Measurements from ENCODE around the gene NPR1.
A peak's percentile ranks its signal among the peaks of the same experiment; 100 is the strongest.
"Not testable (repeated sequence)": the region's sequence is repeated elsewhere in the genome, so short reads cannot be mapped to it uniquely, and the experiment has no call there.

Gene NPR1

GRCh38 chr1:153705484-153705883, 27.0 kb downstream of the NPR1 start:
- H3K36me3 ChIP-seq (ENCODE audit: insufficient read depth, insufficient read length, low read length): no peaks in the 10 kb centered on the region
- H3K27me3 ChIP-seq (ENCODE audit: insufficient read depth, insufficient read length): no peaks in the 10 kb centered on the region
- no peak overlapping the region for H3K9ac ChIP-seq (ENCODE audit: insufficient read length, low read depth)
- no peak overlapping the region for H3K4me3 ChIP-seq (ENCODE audit: insufficient read length, low read depth)
- no peak for DNase-seq (ENCODE audit: low read depth, low spot score)
- no peak for TF ChIP-seq ZNF274 (IDR thresholded peaks at IDR 0.05; ENCODE audit: low read depth, low read length)
- no peak for TF ChIP-seq YY1 (IDR thresholded peaks at IDR 0.05; ENCODE audit: insufficient read depth, insufficient read length)
- no peak for TF ChIP-seq SUZ12 (IDR thresholded peaks at IDR 0.05; ENCODE audit: extremely low read depth, insufficient read depth, insufficient read length)
- peaks cover 1% of the 10 kb centered on the region for H3K4me1 ChIP-seq (ENCODE audit: insufficient read depth, insufficient read length)
- H3K9me3 ChIP-seq (ENCODE audit: insufficient read depth, low read length): no peaks in the 10 kb centered on the region

GRCh38 chr1:153711026-153711425, 32.5 kb downstream of the NPR1 start:
- H3K4me3 ChIP-seq (ENCODE audit: insufficient read length, low read depth): no peak overlapping the region
- no peaks in the 10 kb centered on the region for H3K36me3 ChIP-seq (ENCODE audit: insufficient read depth, insufficient read length, low read length)
- H3K27me3 ChIP-seq (ENCODE audit: insufficient read depth, insufficient read length): no peaks in the 10 kb centered on the region
- no peak for TF ChIP-seq SUZ12 (IDR thresholded peaks at IDR 0.05; ENCODE audit: extremely low read depth, insufficient read depth, insufficient read length)
- TF ChIP-seq YY1 (IDR thresholded peaks at IDR 0.05; ENCODE audit: insufficient read depth, insufficient read length): no peak
- no peak for TF ChIP-seq ZNF274 (IDR thresholded peaks at IDR 0.05; ENCODE audit: low read depth, low read length)
- no peaks in the 10 kb centered on the region for H3K9me3 ChIP-seq (ENCODE audit: insufficient read depth, low read length)
- DNase-seq (ENCODE audit: low read depth, low spot score): no peak
- H3K9ac ChIP-seq (ENCODE audit: insufficient read length, low read depth): no peak overlapping the region
- peaks cover 1% of the 10 kb centered on the region for H3K4me1 ChIP-seq (ENCODE audit: insufficient read depth, insufficient read length)

GRCh38 chr1:153716211-153716610, 37.7 kb downstream of the NPR1 start:
- not testable (repeated sequence) for H3K9me3 ChIP-seq (ENCODE audit: insufficient read depth, low read length); H3K4me3 ChIP-seq (ENCODE audit: insufficient read length, low read depth); H3K36me3 ChIP-seq (ENCODE audit: insufficient read depth, insufficient read length, low read length); DNase-seq (ENCODE audit: low read depth, low spot score); H3K27me3 ChIP-seq (ENCODE audit: insufficient read depth, insufficient read length); H3K9ac ChIP-seq (ENCODE audit: insufficient read length, low read depth); H3K4me1 ChIP-seq (ENCODE audit: insufficient read depth, insufficient read length)

- Histone ChIP-seq H3K36me3 (ENCODE audit: insufficient read depth, insufficient read length, low read length) (no peaks in the 10 kb centered on the region), H3K4me3 (ENCODE audit: insufficient read length, low read depth) (no peak overlapping the region), H3K9me3 (ENCODE audit: insufficient read depth, low read length) (no peaks in the 10 kb centered on the region), H3K27me3 (ENCODE audit: insufficient read depth, insufficient read length) (no peaks in the 10 kb centered on the region), H3K9ac (ENCODE audit: insufficient read length, low read depth) (no peak overlapping the region), H3K4me1 (ENCODE audit: insufficient read depth, insufficient read length) (no peaks in the 10 kb centered on the region)
- TF ChIP-seq SUZ12 (IDR thresholded peaks at IDR 0.05; ENCODE audit: extremely low read depth, insufficient read depth, insufficient read length): no peak
- TF ChIP-seq ZNF274 (IDR thresholded peaks at IDR 0.05; ENCODE audit: low read depth, low read length): no peak
- no peak for TF ChIP-seq YY1 (IDR thresholded peaks at IDR 0.05; ENCODE audit: insufficient read depth, insufficient read length)
- DNase-seq (ENCODE audit: low read depth, low spot score): no peak
Measured at GRCh38 chr1:153717330-153717729, 38.8 kb downstream of the NPR1 start.

DNA sequence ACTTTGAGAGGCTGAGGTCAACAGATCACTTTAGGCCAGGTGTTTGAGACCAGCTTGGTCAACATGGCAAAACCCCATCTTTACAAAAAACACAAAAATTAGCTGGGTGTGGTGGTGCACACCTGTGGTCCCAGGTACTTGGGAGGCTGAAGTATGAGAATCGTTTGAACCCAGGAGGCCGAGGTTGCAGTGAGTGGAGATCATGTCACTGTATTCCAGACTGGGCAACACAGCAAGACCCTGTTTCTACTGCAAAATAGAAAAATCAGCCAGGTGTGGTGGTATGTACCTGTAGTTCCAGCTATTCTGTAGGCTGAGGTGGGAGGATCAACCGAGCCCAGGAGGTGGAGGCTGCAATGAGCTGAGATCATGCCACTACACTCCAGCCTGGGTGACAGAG, 45.2 kb downstream of the NPR1 start:
- no peak for DNase-seq (ENCODE audit: low read depth, low spot score)
- Histone ChIP-seq H3K9me3 (ENCODE audit: insufficient read depth, low read length) (no peaks in the 10 kb centered on the region), H3K4me1 (ENCODE audit: insufficient read depth, insufficient read length) (no peaks in the 10 kb centered on the region), H3K36me3 (ENCODE audit: insufficient read depth, insufficient read length, low read length) (no peaks in the 10 kb centered on the region), H3K9ac (ENCODE audit: insufficient read length, low read depth) (no peak overlapping the region), H3K4me3 (ENCODE audit: insufficient read length, low read depth) (no peak overlapping the region), H3K27me3 (ENCODE audit: insufficient read depth, insufficient read length) (no peaks in the 10 kb centered on the region)
- TF ChIP-seq YY1 (IDR thresholded peaks at IDR 0.05; ENCODE audit: insufficient read depth, insufficient read length): no peak
- TF ChIP-seq ZNF274 (IDR thresholded peaks at IDR 0.05; ENCODE audit: low read depth, low read length): no peak
- no peak for TF ChIP-seq SUZ12 (IDR thresholded peaks at IDR 0.05; ENCODE audit: extremely low read depth, insufficient read depth, insufficient read length)

DNA sequence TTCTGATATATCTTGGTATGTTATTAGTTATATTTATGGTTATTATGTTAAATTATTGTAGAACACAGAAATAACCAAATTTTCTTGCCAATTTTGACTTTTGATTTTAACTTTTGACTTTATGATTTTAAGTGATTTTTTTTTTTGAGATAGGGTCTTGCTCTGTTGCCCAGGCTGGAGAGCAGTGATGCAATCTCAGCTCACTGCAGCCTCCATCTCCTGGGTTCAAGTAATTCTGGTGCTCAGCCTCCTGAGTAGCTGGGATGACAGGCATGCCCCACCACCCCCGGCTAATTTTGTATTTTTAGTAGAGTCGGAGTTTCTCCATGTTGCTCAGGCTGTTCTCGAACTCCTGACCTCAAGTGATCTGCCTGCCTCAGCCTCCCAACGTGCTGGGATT, 46.1 kb downstream of the NPR1 start:
- not testable (repeated sequence) for H3K36me3 ChIP-seq (ENCODE audit: insufficient read depth, insufficient read length, low read length); H3K4me3 ChIP-seq (ENCODE audit: insufficient read length, low read depth); H3K9ac ChIP-seq (ENCODE audit: insufficient read length, low read depth); H3K27me3 ChIP-seq (ENCODE audit: insufficient read depth, insufficient read length); H3K9me3 ChIP-seq (ENCODE audit: insufficient read depth, low read length); H3K4me1 ChIP-seq (ENCODE audit: insufficient read depth, insufficient read length); DNase-seq (ENCODE audit: low read depth, low spot score)

DNA sequence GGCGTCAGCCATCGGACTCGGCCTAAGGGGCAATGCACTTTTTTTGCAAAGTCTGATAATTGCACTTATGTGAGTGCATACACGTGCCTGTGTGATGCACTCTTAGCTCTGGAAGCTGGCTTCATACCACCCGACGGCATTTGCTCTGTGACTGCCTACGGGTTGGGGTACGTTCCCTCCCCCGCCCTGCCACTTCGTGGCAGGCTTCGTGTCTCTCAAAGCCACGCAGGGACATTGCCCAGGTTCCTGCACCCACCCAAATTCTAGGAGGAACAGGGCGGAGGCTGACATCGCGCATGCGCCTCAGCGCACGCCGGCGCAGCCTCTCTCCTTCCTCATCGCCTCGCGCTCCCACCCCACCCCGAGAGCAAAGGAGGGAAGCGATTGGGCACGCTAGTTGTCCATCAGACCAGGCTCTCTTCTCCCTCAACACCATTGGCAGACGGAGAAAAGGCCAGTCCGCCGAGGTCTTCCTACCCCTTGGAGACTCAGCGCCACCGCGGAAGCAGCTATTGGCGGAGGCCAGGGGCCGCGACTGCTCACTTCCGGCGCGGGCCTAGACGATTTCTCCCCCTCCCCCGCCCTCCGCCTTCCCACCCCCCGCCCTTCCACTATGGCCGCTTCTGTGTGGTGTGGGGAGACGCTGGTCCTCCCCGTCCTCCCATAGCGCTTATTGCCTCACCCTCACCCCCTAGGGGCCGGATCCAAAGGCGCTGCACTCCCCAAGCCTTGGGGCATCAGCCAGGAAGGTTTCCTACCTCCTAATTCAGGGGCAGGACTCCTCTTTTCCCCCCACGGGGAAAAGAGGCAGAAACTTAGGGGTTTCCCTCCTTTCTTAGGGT, 49.2 kb downstream of the NPR1 start, which contains the start of gene INTS3:
TSS of gene INTS3 (plus strand) at position 588 of the 842 bp plus-strand sequence. CDS start 585 bp downstream, outside the sequence.
- Histone ChIP-seq H3K9ac (ENCODE audit: insufficient read length, low read depth) (peak within 1 kb of the TSS; percentile 100), H3K4me3 (ENCODE audit: insufficient read length, low read depth) (peak within 1 kb of the TSS; percentile 97), H3K9me3 (ENCODE audit: insufficient read depth, low read length) (no peaks in the 10 kb centered on the region), H3K27me3 (ENCODE audit: insufficient read depth, insufficient read length) (no peaks in the 10 kb centered on the region), H3K4me1 (ENCODE audit: insufficient read depth, insufficient read length) (peaks cover 4% of the 10 kb centered on the region), H3K36me3 (ENCODE audit: insufficient read depth, insufficient read length, low read length) (peaks cover 18% of the 10 kb centered on the region)
- DNase-seq (ENCODE audit: low read depth, low spot score): peak; percentile 100
- no peak for TF ChIP-seq YY1 (IDR thresholded peaks at IDR 0.05; ENCODE audit: insufficient read depth, insufficient read length)
- TF ChIP-seq ZNF274 (IDR thresholded peaks at IDR 0.05; ENCODE audit: low read depth, low read length): no peak
- no peak for TF ChIP-seq SUZ12 (IDR thresholded peaks at IDR 0.05; ENCODE audit: extremely low read depth, insufficient read depth, insufficient read length)
